C4-2B (cell line): ENCODE measurements around the gene CEACAM19.

Experiments used
- CTCF ChIP-seq: fragments of 450-650 bp; conservative IDR thresholded peaks from 2 replicates; pipeline ENCODE4 v1.5.1; 2017; ENCODE audit warnings: mild to moderate bottlenecking
- ZFX ChIP-seq: fragments of 450-650 bp; IDR thresholded peaks from 2 replicates; pipeline ENCODE4 v1.6.1; 2017

DNA sequence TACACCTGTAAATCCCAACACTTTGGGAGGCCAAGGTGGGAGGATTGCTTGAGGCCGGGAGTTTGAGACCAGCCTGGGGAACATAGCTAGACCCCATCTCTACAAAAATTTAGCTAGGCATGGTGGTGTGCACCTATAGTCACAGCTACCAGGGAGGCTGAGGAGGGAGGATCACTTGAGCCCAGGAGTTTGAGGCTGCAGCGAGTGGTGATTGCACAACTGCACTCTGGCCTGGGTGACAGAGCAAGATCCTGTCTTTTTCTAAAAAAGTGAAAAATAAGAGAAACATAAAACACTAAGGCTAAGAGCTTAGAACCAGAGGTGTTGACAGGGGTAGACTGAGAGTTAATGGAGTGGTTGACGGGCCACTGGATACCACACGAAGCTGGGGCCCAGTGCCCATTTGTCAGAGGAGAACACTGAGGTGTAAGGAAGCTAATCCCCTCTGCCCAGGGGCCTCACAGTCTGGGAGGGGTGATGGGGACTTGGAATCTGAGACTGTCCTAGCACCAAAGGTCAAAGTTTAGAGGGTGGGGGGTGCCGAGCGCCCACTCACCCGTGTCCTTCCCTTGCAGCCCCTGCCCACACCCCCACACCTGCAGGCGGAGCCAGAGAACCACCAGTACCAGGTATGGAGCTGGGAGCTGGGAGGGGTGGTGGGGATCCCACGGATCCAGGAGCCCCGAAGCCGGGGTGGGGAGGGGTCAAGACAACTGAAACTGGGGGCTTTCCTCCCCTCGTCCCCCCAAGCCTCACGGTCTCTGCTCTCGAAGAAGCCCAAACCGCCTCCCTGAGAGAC lies 10.9 kb downstream of the CEACAM19 start:
- TF ChIP-seq CTCF (no peak), ZFX (no peak)
